ENCODE measurements around the gene SPACA5.
"Not testable (repeated sequence)": the region's sequence is repeated elsewhere in the genome, so short reads cannot be mapped to it uniquely, and the experiment has no call there.

Gene SPACA5

DNA sequence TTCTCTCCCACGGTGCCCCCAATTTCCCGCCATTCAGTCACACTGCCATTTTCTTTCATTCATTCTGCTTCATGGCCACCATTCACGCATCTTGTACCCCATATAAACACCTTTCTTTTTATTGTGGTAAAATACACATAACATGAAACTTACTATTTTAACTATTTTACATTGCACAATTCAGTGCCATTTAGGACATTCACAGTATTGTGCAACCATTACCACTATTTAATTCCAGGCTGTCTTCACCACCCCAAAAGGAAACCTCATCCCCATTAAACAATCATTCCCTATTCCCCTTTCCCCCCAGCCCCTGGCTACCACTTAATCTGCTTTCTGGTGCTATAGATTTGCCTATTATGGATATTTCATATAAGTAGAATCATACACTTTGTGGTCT, 15.9 kb downstream of the SPACA5 start:
- Histone ChIP-seq H3K4me3 (ENCODE audit: low read length) (no peak overlapping the region), H3K27me3 (ENCODE audit: control insufficient read depth, insufficient read depth, low read length) (no peaks in the 10 kb centered on the region), H3K4me1 (ENCODE audit: control insufficient read depth, insufficient read depth, low read length) (no peaks in the 10 kb centered on the region), H3K4me2 (ENCODE audit: low read length) (no peak overlapping the region), H3K9me3 (replicated peaks; ENCODE audit: low read length) (no peaks in the 10 kb centered on the region), H3K9ac (ENCODE audit: low read depth, low read length) (no peak overlapping the region), H3K36me3 (ENCODE audit: insufficient read depth, low read length) (no peaks in the 10 kb centered on the region)

DNA sequence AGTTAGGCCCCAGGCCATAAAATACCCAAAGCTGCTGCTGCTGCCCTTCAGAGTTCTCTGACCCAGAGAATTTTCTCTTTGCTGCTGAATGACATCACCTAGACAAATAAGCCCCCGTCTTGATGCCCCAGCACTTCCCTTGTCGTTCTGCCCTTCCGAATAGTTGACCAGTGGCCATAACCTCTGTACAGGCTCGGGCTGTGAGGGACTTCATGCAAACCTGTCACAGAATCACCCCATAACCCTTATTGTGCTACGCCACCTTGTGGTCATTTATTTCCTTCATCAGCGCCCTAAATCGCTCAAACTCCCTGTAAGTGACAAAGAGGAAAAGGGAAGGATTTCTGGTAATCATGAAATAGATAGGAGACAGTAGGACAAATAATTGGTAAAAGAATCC, 18.8 kb downstream of the SPACA5 start:
- Histone ChIP-seq H3K4me3 (ENCODE audit: low read length) (no peak overlapping the region), H3K9ac (ENCODE audit: low read depth, low read length) (no peak overlapping the region), H3K36me3 (ENCODE audit: insufficient read depth, low read length) (no peaks in the 10 kb centered on the region), H3K27me3 (ENCODE audit: control insufficient read depth, insufficient read depth, low read length) (no peaks in the 10 kb centered on the region), H3K4me1 (ENCODE audit: control insufficient read depth, insufficient read depth, low read length) (no peaks in the 10 kb centered on the region), H3K4me2 (ENCODE audit: low read length) (no peak overlapping the region), H3K9me3 (replicated peaks; ENCODE audit: low read length) (no peaks in the 10 kb centered on the region)

DNA sequence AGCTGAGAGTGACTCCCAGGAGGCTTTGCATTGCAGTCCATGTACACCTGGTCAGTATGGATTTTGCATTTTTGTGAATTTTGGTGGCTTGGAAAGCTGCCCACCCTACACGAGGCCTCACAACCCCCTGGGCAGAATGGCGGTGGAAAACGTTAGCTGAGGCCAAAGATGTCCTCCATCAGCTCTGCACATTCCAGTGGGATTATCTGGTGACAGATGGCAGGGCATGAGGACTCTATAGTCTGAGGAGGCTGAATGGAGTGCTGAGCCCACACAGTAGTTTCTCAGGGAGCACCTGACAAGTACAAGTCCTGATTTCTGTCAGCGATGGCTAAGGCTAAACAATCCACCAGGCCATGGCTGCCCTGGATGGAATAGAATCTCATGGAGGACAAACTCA, 20.8 kb downstream of the SPACA5 start:
- not testable (repeated sequence) for H3K36me3 ChIP-seq (ENCODE audit: insufficient read depth, low read length); H3K9me3 ChIP-seq (replicated peaks; ENCODE audit: low read length); H3K9ac ChIP-seq (ENCODE audit: low read depth, low read length); H3K4me1 ChIP-seq (ENCODE audit: control insufficient read depth, insufficient read depth, low read length); H3K4me2 ChIP-seq (ENCODE audit: low read length); H3K4me3 ChIP-seq (ENCODE audit: low read length); H3K27me3 ChIP-seq (ENCODE audit: control insufficient read depth, insufficient read depth, low read length)

DNA sequence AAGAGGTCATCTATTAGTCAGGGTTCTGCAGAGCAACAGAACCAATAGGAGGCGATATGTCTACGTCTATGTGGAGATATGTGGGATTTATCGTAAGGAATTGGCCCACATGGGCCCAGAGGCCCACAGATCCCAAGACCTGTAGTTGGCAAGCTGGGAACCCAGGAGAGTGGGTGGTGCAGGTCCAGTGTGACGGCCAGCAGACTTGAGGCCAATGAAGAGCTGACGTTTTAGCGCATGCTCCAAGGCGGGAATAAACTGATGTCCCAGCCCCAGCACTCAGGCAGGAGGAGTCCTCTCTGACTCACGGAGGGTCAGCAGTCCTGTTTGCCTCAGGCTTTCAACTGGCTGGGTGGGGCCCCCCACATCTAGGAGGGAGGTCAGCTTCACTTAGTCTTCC, 21.3 kb downstream of the SPACA5 start:
- Histone ChIP-seq H3K4me3 (ENCODE audit: low read length) (no peak overlapping the region), H3K36me3 (ENCODE audit: insufficient read depth, low read length) (no peaks in the 10 kb centered on the region), H3K27me3 (ENCODE audit: control insufficient read depth, insufficient read depth, low read length) (no peaks in the 10 kb centered on the region), H3K9ac (ENCODE audit: low read depth, low read length) (no peak overlapping the region), H3K9me3 (replicated peaks; ENCODE audit: low read length) (no peaks in the 10 kb centered on the region), H3K4me2 (ENCODE audit: low read length) (no peak overlapping the region), H3K4me1 (ENCODE audit: control insufficient read depth, insufficient read depth, low read length) (no peaks in the 10 kb centered on the region)

DNA sequence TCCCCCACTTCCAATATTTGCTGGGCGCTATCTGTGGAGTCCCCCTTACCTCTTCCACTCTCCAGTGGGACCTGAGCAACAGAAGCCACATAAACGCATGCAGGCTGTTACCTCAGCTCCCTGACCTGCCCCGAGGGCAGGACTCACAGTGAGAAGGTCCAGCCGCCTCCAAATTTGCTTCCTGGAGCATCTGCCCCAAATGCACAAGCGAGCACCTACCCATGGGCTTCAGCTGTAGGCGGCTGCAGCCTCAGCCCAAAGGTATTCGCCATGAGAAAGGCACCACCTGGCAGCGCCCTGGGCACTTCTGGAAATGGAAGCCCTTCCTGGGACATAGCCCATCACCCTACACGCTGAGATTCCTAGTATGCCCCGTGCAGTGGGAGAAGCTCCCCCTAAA, 23.4 kb downstream of the SPACA5 start:
- Histone ChIP-seq H3K36me3 (ENCODE audit: insufficient read depth, low read length) (no peaks in the 10 kb centered on the region), H3K9ac (ENCODE audit: low read depth, low read length) (no peak overlapping the region), H3K4me1 (ENCODE audit: control insufficient read depth, insufficient read depth, low read length) (no peaks in the 10 kb centered on the region), H3K4me3 (ENCODE audit: low read length) (no peak overlapping the region), H3K27me3 (ENCODE audit: control insufficient read depth, insufficient read depth, low read length) (no peaks in the 10 kb centered on the region), H3K9me3 (replicated peaks; ENCODE audit: low read length) (no peaks in the 10 kb centered on the region), H3K4me2 (ENCODE audit: low read length) (no peak overlapping the region)

DNA sequence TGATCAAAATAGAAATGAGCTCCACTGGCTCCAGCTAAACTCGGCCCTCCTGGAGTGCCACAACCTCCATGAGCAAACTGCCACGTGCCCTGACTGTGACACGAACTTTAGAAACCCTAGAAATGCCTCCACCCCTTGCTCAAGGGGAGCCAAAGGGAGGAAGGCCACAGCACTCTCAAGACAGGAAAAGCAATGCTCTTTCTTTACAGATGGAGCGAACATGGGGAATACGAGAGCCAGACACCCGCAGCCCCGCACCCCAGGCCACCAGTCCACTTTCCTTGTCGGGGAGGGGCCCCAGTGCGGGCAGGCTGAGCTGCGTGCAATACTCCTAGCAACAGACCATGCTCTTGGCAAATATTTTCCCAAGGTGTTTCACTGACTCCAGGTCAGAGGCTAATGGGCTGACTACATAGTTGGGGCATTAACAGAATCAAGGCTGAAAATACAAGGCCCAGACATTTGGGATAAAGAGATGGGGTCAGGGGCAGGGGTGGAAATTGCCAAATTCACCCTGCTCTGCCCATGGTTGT, 23.9 kb downstream of the SPACA5 start:
- not testable (repeated sequence) for H3K9ac ChIP-seq (ENCODE audit: low read depth, low read length); H3K36me3 ChIP-seq (ENCODE audit: insufficient read depth, low read length); H3K4me1 ChIP-seq (ENCODE audit: control insufficient read depth, insufficient read depth, low read length); H3K9me3 ChIP-seq (replicated peaks; ENCODE audit: low read length); H3K4me2 ChIP-seq (ENCODE audit: low read length); H3K27me3 ChIP-seq (ENCODE audit: control insufficient read depth, insufficient read depth, low read length); H3K4me3 ChIP-seq (ENCODE audit: low read length)

- Histone ChIP-seq H3K36me3 (ENCODE audit: insufficient read depth, low read length) (no peaks in the 10 kb centered on the region), H3K4me2 (ENCODE audit: low read length) (no peak overlapping the region), H3K4me3 (ENCODE audit: low read length) (no peak overlapping the region), H3K9me3 (replicated peaks; ENCODE audit: low read length) (no peaks in the 10 kb centered on the region), H3K9ac (ENCODE audit: low read depth, low read length) (no peak overlapping the region), H3K4me1 (ENCODE audit: control insufficient read depth, insufficient read depth, low read length) (no peaks in the 10 kb centered on the region), H3K27me3 (ENCODE audit: control insufficient read depth, insufficient read depth, low read length) (no peaks in the 10 kb centered on the region)
Measured at GRCh38 chrX:48035891-48036290, 29.1 kb downstream of the SPACA5 start.

GRCh38 chrX:48043056-48043455, 36.3 kb downstream of the SPACA5 start:
- no peak overlapping the region for H3K4me2 ChIP-seq (ENCODE audit: low read length)
- no peaks in the 10 kb centered on the region for H3K9me3 ChIP-seq (replicated peaks; ENCODE audit: low read length)
- H3K36me3 ChIP-seq (ENCODE audit: insufficient read depth, low read length): no peaks in the 10 kb centered on the region
- H3K4me1 ChIP-seq (ENCODE audit: control insufficient read depth, insufficient read depth, low read length): peaks cover 4% of the 10 kb centered on the region
- H3K4me3 ChIP-seq (ENCODE audit: low read length): no peak overlapping the region
- no peak overlapping the region for H3K9ac ChIP-seq (ENCODE audit: low read depth, low read length)
- no peaks in the 10 kb centered on the region for H3K27me3 ChIP-seq (ENCODE audit: control insufficient read depth, insufficient read depth, low read length)

DNA sequence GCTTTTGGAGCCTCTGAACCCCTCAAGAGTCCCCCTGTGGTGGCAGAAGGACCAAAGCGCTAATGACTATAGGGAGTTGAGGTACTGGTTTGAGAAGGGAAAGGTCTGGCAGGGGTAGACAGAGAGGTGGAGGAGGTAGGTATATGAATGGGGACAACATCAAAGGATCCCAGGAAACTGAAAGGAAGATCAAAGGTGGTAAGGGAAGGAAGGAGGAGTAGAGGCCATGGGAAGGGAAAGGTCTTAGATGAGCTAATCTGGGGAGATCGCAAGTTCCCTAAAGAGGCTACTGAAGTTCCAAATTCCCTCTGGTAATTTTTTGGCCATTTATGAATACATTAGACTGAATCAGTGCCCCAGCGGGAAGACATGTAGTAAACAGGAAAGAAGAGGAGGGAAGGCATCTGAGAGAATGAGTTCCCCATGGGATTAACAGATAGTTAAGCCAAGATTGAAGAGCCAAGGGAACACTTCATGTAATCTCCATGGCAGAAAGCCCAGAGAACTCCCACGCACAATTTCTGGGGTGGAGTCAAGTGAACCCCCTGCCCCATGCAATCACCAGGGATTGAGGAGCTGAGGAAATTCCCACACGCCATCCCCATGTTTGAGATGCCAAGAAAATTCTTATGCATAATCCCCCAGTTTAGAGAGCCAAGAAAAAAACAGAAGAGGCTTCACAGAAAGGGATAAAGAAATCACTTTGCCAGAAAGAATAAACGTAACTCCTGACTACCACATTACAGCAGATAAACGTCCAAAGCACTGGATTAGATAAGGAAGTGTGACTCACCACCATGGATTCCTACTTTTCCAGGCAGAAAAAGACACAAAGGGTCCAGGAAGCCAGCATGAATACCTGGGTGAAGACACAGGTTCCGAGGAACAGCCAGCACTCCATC, 38.9 kb downstream of the SPACA5 start:
- Histone ChIP-seq H3K36me3 (ENCODE audit: insufficient read depth, low read length) (no peaks in the 10 kb centered on the region), H3K9ac (ENCODE audit: low read depth, low read length) (no peak overlapping the region), H3K4me3 (ENCODE audit: low read length) (no peak overlapping the region), H3K4me1 (ENCODE audit: control insufficient read depth, insufficient read depth, low read length) (peaks cover 4% of the 10 kb centered on the region), H3K4me2 (ENCODE audit: low read length) (no peak overlapping the region), H3K9me3 (replicated peaks; ENCODE audit: low read length) (no peaks in the 10 kb centered on the region), H3K27me3 (ENCODE audit: control insufficient read depth, insufficient read depth, low read length) (no peaks in the 10 kb centered on the region)

- Histone ChIP-seq H3K36me3 (ENCODE audit: insufficient read depth, low read length) (no peaks in the 10 kb centered on the region), H3K9me3 (replicated peaks; ENCODE audit: low read length) (no peaks in the 10 kb centered on the region), H3K27me3 (ENCODE audit: control insufficient read depth, insufficient read depth, low read length) (no peaks in the 10 kb centered on the region), H3K4me2 (ENCODE audit: low read length) (no peak overlapping the region), H3K4me3 (ENCODE audit: low read length) (no peak overlapping the region), H3K9ac (ENCODE audit: low read depth, low read length) (no peak overlapping the region), H3K4me1 (ENCODE audit: control insufficient read depth, insufficient read depth, low read length) (peaks cover 4% of the 10 kb centered on the region)
Measured at GRCh38 chrX:48046846-48047245, 40.1 kb downstream of the SPACA5 start.

GRCh38 chrX:48058621-48059295, 52.0 kb downstream of the SPACA5 start:
- Histone ChIP-seq H3K27me3 (ENCODE audit: control insufficient read depth, insufficient read depth, low read length) (no peaks in the 10 kb centered on the region), H3K4me1 (ENCODE audit: control insufficient read depth, insufficient read depth, low read length) (no peaks in the 10 kb centered on the region), H3K4me3 (ENCODE audit: low read length) (no peak overlapping the region), H3K36me3 (ENCODE audit: insufficient read depth, low read length) (no peaks in the 10 kb centered on the region), H3K9ac (ENCODE audit: low read depth, low read length) (no peak overlapping the region), H3K9me3 (replicated peaks; ENCODE audit: low read length) (peaks cover 40% of the 10 kb centered on the region), H3K4me2 (ENCODE audit: low read length) (no peak overlapping the region)

GRCh38 chrX:48059296-48059639, 52.5 kb downstream of the SPACA5 start:
- no peak overlapping the region for H3K9ac ChIP-seq (ENCODE audit: low read depth, low read length)
- H3K9me3 ChIP-seq (replicated peaks; ENCODE audit: low read length): peaks cover 40% of the 10 kb centered on the region
- no peaks in the 10 kb centered on the region for H3K4me1 ChIP-seq (ENCODE audit: control insufficient read depth, insufficient read depth, low read length)
- H3K27me3 ChIP-seq (ENCODE audit: control insufficient read depth, insufficient read depth, low read length): no peaks in the 10 kb centered on the region
- H3K4me3 ChIP-seq (ENCODE audit: low read length): no peak overlapping the region
- no peak overlapping the region for H3K4me2 ChIP-seq (ENCODE audit: low read length)
- no peaks in the 10 kb centered on the region for H3K36me3 ChIP-seq (ENCODE audit: insufficient read depth, low read length)
